ENCODE measurements around the gene CRTC1. TPM values are rescaled to one million over a fixed set of nuclear protein-coding genes. Genes with fewer than 3 reads are reported as not detected.

CRTC1 gene
- total RNA-seq, 4 donors from 2014 or later: 3.8 to 8.9 (median 6.3) TPM

- no peak for ATAC-seq
- Histone ChIP-seq H3K36me3 (peaks cover 0 to 47% of the 10 kb centered on the region in 2 donors), H3K27me3 (peaks cover 7% of the 10 kb centered on the region), H3K9me3 (no peaks in the 10 kb centered on the region), H3K27ac (no peak overlapping the region), H3K4me1 (peaks cover 0 to 9% (median 0%) of the 10 kb centered on the region in 3 donors), H3K4me3 (no peak overlapping the region)
- WGBS, 2 donors (ENCODE audit: low coverage in 1 of 2): 91% methylated on average over 8 of the region's 40 CpGs; no CpG with 5 or more reads in 1 of the 2 donors
- TF ChIP-seq, protein P1, sequence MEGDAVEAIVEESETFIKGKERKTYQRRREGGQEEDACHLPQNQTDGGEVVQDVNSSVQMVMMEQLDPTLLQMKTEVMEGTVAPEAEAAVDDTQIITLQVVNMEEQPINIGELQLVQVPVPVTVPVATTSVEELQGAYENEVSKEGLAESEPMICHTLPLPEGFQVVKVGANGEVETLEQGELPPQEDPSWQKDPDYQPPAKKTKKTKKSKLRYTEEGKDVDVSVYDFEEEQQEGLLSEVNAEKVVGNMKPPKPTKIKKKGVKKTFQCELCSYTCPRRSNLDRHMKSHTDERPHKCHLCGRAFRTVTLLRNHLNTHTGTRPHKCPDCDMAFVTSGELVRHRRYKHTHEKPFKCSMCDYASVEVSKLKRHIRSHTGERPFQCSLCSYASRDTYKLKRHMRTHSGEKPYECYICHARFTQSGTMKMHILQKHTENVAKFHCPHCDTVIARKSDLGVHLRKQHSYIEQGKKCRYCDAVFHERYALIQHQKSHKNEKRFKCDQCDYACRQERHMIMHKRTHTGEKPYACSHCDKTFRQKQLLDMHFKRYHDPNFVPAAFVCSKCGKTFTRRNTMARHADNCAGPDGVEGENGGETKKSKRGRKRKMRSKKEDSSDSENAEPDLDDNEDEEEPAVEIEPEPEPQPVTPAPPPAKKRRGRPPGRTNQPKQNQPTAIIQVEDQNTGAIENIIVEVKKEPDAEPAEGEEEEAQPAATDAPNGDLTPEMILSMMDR (IDR thresholded peaks at IDR 0.05): no peak
- no peak for TF ChIP-seq EP300 (IDR thresholded peaks at IDR 0.05)
- TF ChIP-seq POLR2A (IDR thresholded peaks at IDR 0.05): no peak
- TF ChIP-seq POLR2AphosphoS5 (IDR thresholded peaks at IDR 0.05): no peak
These were observed 91.4 kb downstream of the CRTC1 start for GRCh38 chr19:18774782-18775444.

- no CpG with 5 or more reads among the region's 33 CpGs for WGBS, 2 donors (ENCODE audit: low coverage in 1 of 2)
- H3K27ac ChIP-seq: no peak overlapping the region
- peaks cover 0 to 43% of the 10 kb centered on the region in 2 donors for H3K36me3 ChIP-seq
- H3K4me1 ChIP-seq: peaks cover 0 to 9% (median 0%) of the 10 kb centered on the region in 3 donors
- H3K27me3 ChIP-seq: peaks cover 7% of the 10 kb centered on the region
- no peak for TF ChIP-seq POLR2A (IDR thresholded peaks at IDR 0.05)
- TF ChIP-seq, protein P1 (IDR thresholded peaks at IDR 0.05): no peak
- TF ChIP-seq POLR2AphosphoS5 (IDR thresholded peaks at IDR 0.05): no peak
- TF ChIP-seq EP300 (IDR thresholded peaks at IDR 0.05): no peak
- H3K9me3 ChIP-seq: no peaks in the 10 kb centered on the region
- H3K4me3 ChIP-seq: no peak overlapping the region
- no peak for ATAC-seq
These were observed 92.3 kb downstream of the CRTC1 start for GRCh38 chr19:18775586-18776287.

DNA sequence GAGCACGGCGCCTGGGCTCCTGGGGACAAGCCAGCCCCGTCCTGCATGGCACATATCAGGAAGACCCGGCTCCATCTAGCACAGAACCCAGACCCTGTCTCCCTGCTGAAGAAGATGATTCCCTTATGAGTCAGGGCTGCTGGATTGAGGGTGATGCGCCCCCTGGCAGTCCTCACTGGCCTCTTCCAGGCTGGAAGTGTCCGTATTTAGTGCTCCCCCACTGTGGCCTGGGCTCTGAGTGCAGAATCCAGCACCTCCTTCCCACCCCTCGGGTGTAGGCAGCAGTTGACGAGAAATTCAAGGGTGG lies 92.8 kb downstream of the CRTC1 start:
- TF ChIP-seq POLR2AphosphoS5 (IDR thresholded peaks at IDR 0.05) (no peak), POLR2A (IDR thresholded peaks at IDR 0.05) (no peak), EP300 (IDR thresholded peaks at IDR 0.05) (no peak)
- TF ChIP-seq, protein P1 (IDR thresholded peaks at IDR 0.05): peak in 1 of 4 experiments; percentile 14
- peaks cover 7% of the 10 kb centered on the region for H3K27me3 ChIP-seq
- H3K4me3 ChIP-seq: no peak overlapping the region
- peaks cover 0 to 9% (median 0%) of the 10 kb centered on the region in 3 donors for H3K4me1 ChIP-seq
- H3K27ac ChIP-seq: no peak overlapping the region
- WGBS, 2 donors (ENCODE audit: low coverage in 1 of 2): no CpG with 5 or more reads among the region's 8 CpGs
- H3K9me3 ChIP-seq: no peaks in the 10 kb centered on the region
- H3K36me3 ChIP-seq: peaks cover 0 to 40% of the 10 kb centered on the region in 2 donors
- no peak for ATAC-seq

DNA sequence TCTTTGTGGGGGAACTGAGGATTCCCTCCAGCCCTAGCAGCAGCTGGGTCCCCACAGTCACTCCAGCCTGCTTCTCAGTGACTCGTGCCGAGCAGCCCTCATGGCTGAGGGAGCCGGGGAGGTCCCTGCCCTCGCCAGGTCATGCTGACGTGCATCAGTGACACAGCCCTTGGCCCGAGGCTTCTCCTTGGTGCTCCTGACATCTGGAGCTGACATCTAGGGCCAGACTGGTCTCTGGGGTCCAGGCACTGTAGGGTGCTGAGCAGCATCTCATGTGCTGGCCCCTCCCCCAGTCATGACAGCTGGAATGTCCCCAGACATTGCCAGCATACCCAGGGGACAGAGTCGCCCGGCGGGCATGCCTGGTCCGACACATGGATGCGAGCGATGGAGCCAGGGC lies 93.3 kb downstream of the CRTC1 start:
- H3K4me1 ChIP-seq: peaks cover 0 to 9% (median 0%) of the 10 kb centered on the region in 3 donors
- peaks cover 7% of the 10 kb centered on the region for H3K27me3 ChIP-seq
- H3K4me3 ChIP-seq: no peak overlapping the region
- ATAC-seq: no peak
- no peaks in the 10 kb centered on the region for H3K9me3 ChIP-seq
- WGBS, 2 donors (ENCODE audit: low coverage in 1 of 2): 63% methylated on average over 6 of the region's 12 CpGs; no CpG with 5 or more reads in 1 of the 2 donors
- TF ChIP-seq, protein P1 (IDR thresholded peaks at IDR 0.05): no peak
- no peak overlapping the region for H3K27ac ChIP-seq
- peaks cover 0 to 35% of the 10 kb centered on the region in 2 donors for H3K36me3 ChIP-seq

Data from gastroesophageal sphincter (tissue), 4 donors.